GM12874 (cell line): Measurements from ENCODE around the gene FITM1.

Experiments
- TF ChIP-seq, protein P1 (sequence below): IDR thresholded peaks from 2 replicates; pipeline ENCODE4 v1.5.1; 2011; ENCODE audit warnings: low read depth, mild to moderate bottlenecking, control low read depth, low read length, moderate library complexity; ENCODE audit not compliant: insufficient read depth

Gene FITM1

DNA sequence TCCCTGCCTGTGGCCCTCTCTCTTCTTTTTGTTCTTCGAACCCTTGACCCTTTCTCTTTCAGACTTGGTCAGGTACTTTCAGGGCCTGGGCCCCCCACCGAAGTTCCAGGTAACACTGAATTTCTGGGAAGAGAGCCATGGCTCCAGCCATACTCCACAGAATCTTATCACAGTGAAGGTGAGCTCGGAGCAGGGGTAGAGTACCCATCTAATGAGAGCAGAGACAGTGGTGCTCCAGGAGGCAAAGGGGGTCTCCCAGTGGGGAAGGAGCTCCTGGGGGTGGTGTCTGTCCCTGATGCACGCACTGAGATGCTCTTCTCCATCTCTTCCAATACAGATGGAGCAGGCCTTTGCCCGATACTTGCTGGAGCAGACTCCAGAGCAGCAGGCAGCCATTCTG, 35.3 kb downstream of the FITM1 start:
- TF ChIP-seq, protein P1, sequence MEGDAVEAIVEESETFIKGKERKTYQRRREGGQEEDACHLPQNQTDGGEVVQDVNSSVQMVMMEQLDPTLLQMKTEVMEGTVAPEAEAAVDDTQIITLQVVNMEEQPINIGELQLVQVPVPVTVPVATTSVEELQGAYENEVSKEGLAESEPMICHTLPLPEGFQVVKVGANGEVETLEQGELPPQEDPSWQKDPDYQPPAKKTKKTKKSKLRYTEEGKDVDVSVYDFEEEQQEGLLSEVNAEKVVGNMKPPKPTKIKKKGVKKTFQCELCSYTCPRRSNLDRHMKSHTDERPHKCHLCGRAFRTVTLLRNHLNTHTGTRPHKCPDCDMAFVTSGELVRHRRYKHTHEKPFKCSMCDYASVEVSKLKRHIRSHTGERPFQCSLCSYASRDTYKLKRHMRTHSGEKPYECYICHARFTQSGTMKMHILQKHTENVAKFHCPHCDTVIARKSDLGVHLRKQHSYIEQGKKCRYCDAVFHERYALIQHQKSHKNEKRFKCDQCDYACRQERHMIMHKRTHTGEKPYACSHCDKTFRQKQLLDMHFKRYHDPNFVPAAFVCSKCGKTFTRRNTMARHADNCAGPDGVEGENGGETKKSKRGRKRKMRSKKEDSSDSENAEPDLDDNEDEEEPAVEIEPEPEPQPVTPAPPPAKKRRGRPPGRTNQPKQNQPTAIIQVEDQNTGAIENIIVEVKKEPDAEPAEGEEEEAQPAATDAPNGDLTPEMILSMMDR = no peak

GRCh38 chr14:24167469-24168114, 37.1 kb downstream of the FITM1 start:
- TF ChIP-seq, protein P1 = no peak

DNA sequence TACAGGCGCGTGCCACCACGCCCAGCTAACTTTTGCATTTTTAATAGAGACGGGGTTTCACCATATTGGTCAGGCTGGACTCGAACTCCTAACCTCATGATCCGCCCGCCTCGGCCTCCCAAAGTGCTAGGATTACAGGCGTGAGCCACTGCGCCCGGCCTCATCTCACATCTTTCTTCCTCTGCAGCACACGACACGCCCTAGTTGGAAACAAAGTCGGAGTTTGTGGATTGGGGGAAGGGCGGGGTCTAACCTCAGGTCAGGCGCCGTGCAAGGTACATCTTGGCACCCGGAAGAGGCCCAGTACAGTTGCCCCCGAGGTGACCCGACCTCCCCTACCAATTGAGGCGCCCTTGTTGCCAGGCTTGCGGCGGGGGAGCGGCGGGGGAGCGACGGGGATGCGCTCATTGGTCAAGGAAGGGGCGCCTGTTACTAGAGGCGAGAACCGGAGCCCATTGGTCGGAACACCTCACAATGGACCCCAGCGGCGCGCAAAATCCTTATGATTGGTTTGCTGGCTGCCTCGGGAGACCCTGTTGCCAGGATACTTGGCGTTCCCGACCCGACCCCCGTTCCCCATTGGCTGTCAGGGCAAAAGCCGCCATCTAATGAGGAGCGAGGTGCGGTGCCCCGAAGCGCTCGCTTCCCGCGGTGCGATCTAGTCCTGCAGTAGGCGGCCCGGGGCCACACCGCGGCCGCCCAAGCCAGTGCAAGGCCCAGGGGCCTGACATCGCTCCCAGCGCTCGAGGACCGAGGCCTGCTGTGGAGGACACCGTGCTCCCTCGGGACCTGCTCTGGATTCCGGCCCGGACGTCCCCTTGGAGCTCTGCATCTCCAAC, 41.2 kb downstream of the FITM1 start, which contains the start of gene REC8:
TSS of gene REC8 (plus strand) at position 659 of the 839 bp plus-strand sequence. CDS start 473 bp downstream, outside the sequence.
- TF ChIP-seq, protein P1 = no peak

DNA sequence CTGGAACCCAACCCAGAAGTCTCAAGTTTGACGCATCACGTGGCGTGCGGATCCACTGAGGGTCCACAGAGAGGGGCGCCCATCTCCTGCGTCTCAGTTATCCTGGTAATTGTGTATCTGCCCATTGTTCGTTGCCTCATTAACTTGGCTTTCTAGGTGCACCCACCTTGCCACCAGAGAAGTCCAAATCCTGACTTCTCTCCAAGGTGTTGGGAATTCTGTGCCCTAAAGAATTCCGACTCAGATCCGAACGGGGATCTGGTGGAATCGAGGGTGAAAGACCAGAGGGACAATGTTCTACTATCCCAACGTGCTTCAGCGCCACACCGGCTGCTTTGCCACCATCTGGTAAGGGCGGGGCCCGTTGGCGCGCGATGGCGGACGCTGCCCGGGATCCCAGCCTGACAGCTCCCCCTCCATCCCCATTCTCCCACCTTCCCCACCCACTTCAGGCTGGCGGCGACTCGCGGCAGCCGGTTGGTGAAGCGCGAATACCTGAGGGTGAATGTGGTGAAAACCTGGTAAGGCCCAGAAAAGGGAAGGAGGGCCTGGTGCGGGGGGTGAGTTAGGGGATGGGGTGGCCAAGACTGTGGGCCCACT, 41.9 kb downstream of the FITM1 start:
- TF ChIP-seq, protein P1 = no peak

DNA sequence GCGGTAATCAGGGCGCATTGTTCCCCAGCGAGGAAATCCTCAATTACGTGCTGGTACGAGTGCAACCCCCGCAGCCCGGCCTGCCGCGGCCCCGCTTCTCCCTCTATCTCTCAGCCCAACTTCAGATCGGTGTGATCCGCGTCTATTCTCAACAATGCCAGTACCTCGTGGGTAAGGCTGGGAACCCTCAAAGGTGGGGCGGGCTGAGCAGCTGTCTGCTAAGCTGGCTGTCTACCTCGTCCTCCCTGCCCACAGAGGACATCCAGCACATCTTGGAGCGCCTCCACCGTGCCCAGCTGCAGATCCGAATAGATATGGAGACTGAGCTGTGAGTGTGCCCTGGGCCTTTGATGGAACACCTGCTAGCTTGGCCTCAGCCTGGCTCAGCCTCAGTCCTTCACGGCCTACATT, 42.4 kb downstream of the FITM1 start:
- TF ChIP-seq, protein P1 = no peak

DNA sequence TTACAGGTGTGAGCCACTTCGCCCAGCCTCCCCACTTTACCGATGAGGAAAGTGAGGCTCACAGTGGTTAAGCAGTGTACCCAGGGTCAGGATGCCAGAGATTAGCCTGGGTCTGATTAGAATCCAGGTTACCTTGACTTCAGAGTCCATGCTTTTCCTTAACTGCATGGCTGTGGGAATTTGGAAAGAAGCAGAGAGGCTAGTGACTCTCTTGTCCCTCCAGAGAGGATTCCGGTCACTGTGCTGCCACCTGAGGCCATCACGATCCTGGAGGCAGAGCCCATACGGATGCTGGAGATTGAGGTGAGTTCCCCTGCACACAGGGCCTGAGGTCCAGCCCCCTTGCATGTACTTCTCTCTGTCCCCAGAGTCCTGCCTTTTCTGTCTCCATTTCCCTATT, 46.1 kb downstream of the FITM1 start:
- TF ChIP-seq, protein P1 = no peak
